ENCODE results near the gene CUL2.

CUL2 gene

GRCh38 chr10:35090162-35090954, at the start of gene CUL2:
Gene CUL2 (minus strand): TSS chr10:35090341. CDS start chr10:35071317, 19,024 bp downstream.
- H3K36me3 ChIP-seq (ENCODE audit: control insufficient read depth, insufficient read depth, low read length), result no peaks in the 10 kb centered on the region
- H3K27me3 ChIP-seq (ENCODE audit: control insufficient read depth, insufficient read depth, low read length), result no peaks in the 10 kb centered on the region

GRCh38 chr10:35136263-35136815, 46.2 kb upstream of the CUL2 start:
- H3K4me3 ChIP-seq (ENCODE audit: low read length), result no peak overlapping the region
- no peaks in the 10 kb centered on the region for H3K36me3 ChIP-seq (ENCODE audit: control insufficient read depth, insufficient read depth, low read length)
- H3K9me3 ChIP-seq (ENCODE audit: control insufficient read depth, low read length), result no peaks in the 10 kb centered on the region
- no peaks in the 10 kb centered on the region for H3K4me1 ChIP-seq (ENCODE audit: control insufficient read depth, insufficient read depth, low read length)
- no peaks in the 10 kb centered on the region for H3K27me3 ChIP-seq (ENCODE audit: control insufficient read depth, insufficient read depth, low read length)
- H3K9ac ChIP-seq (ENCODE audit: low read length), result no peak overlapping the region

More at GRCh38 chr10:35090162-35090954, at the start of gene CUL2:
- Histone ChIP-seq H3K9ac (ENCODE audit: low read length) (peak within 1 kb of the TSS; percentile 88), H3K9me3 (ENCODE audit: control insufficient read depth, low read length) (no peaks in the 10 kb centered on the region), H3K4me1 (ENCODE audit: control insufficient read depth, insufficient read depth, low read length) (peaks cover 20% of the 10 kb centered on the region), H3K4me3 (ENCODE audit: low read length) (peak within 1 kb of the TSS; percentile 67)

GRCh38 chr10:35135861-35136260, 45.7 kb upstream of the CUL2 start:
- Histone ChIP-seq H3K27me3 (ENCODE audit: control insufficient read depth, insufficient read depth, low read length) (no peaks in the 10 kb centered on the region), H3K4me3 (ENCODE audit: low read length) (no peak overlapping the region), H3K9ac (ENCODE audit: low read length) (no peak overlapping the region), H3K9me3 (ENCODE audit: control insufficient read depth, low read length) (no peaks in the 10 kb centered on the region), H3K4me1 (ENCODE audit: control insufficient read depth, insufficient read depth, low read length) (no peaks in the 10 kb centered on the region), H3K36me3 (ENCODE audit: control insufficient read depth, insufficient read depth, low read length) (no peaks in the 10 kb centered on the region)

- H3K36me3 ChIP-seq (ENCODE audit: control insufficient read depth, insufficient read depth, low read length), result no peaks in the 10 kb centered on the region
These were observed 43.4 kb upstream of the CUL2 start for GRCh38 chr10:35133586-35133985.

GRCh38 chr10:35132727-35133126, 42.6 kb upstream of the CUL2 start:
- no peaks in the 10 kb centered on the region for H3K27me3 ChIP-seq (ENCODE audit: control insufficient read depth, insufficient read depth, low read length)
- H3K9me3 ChIP-seq (ENCODE audit: control insufficient read depth, low read length), result no peaks in the 10 kb centered on the region
- H3K9ac ChIP-seq (ENCODE audit: low read length), result no peak overlapping the region
- no peaks in the 10 kb centered on the region for H3K36me3 ChIP-seq (ENCODE audit: control insufficient read depth, insufficient read depth, low read length)
- peaks cover 4% of the 10 kb centered on the region for H3K4me1 ChIP-seq (ENCODE audit: control insufficient read depth, insufficient read depth, low read length)
- no peak overlapping the region for H3K4me3 ChIP-seq (ENCODE audit: low read length)

More at GRCh38 chr10:35133586-35133985, 43.4 kb upstream of the CUL2 start:
- no peaks in the 10 kb centered on the region for H3K4me1 ChIP-seq (ENCODE audit: control insufficient read depth, insufficient read depth, low read length)
- H3K9me3 ChIP-seq (ENCODE audit: control insufficient read depth, low read length), result no peaks in the 10 kb centered on the region
- H3K4me3 ChIP-seq (ENCODE audit: low read length), result no peak overlapping the region
- no peaks in the 10 kb centered on the region for H3K27me3 ChIP-seq (ENCODE audit: control insufficient read depth, insufficient read depth, low read length)
- no peak overlapping the region for H3K9ac ChIP-seq (ENCODE audit: low read length)

GRCh38 chr10:35130663-35131062, 40.5 kb upstream of the CUL2 start:
- H3K9me3 ChIP-seq (ENCODE audit: control insufficient read depth, low read length), result no peaks in the 10 kb centered on the region
- H3K9ac ChIP-seq (ENCODE audit: low read length), result no peak overlapping the region
- H3K36me3 ChIP-seq (ENCODE audit: control insufficient read depth, insufficient read depth, low read length), result no peaks in the 10 kb centered on the region
- H3K4me1 ChIP-seq (ENCODE audit: control insufficient read depth, insufficient read depth, low read length), result peaks cover 9% of the 10 kb centered on the region
- H3K27me3 ChIP-seq (ENCODE audit: control insufficient read depth, insufficient read depth, low read length), result no peaks in the 10 kb centered on the region
- no peak overlapping the region for H3K4me3 ChIP-seq (ENCODE audit: low read length)

GRCh38 chr10:35129185-35129674, 39.1 kb upstream of the CUL2 start:
- peaks cover 9% of the 10 kb centered on the region for H3K4me1 ChIP-seq (ENCODE audit: control insufficient read depth, insufficient read depth, low read length)
- no peaks in the 10 kb centered on the region for H3K36me3 ChIP-seq (ENCODE audit: control insufficient read depth, insufficient read depth, low read length)
- H3K4me3 ChIP-seq (ENCODE audit: low read length), result no peak overlapping the region
- no peak overlapping the region for H3K9ac ChIP-seq (ENCODE audit: low read length)
- H3K9me3 ChIP-seq (ENCODE audit: control insufficient read depth, low read length), result no peaks in the 10 kb centered on the region
- H3K27me3 ChIP-seq (ENCODE audit: control insufficient read depth, insufficient read depth, low read length), result no peaks in the 10 kb centered on the region

- Histone ChIP-seq H3K27me3 (ENCODE audit: control insufficient read depth, insufficient read depth, low read length) (no peaks in the 10 kb centered on the region), H3K9ac (ENCODE audit: low read length) (peak overlapping the region; percentile 99), H3K36me3 (ENCODE audit: control insufficient read depth, insufficient read depth, low read length) (no peaks in the 10 kb centered on the region), H3K4me1 (ENCODE audit: control insufficient read depth, insufficient read depth, low read length) (peaks cover 9% of the 10 kb centered on the region), H3K9me3 (ENCODE audit: control insufficient read depth, low read length) (no peaks in the 10 kb centered on the region), H3K4me3 (ENCODE audit: low read length) (peak overlapping the region; percentile 45)
These were observed 37.2 kb upstream of the CUL2 start for GRCh38 chr10:35127289-35127891.

GRCh38 chr10:35126530-35127288, 36.6 kb upstream of the CUL2 start, which contains the start of gene CREM:
Gene CREM (plus strand): TSS chr10:35126846. CDS start chr10:35137836, 10,990 bp downstream.
- no peaks in the 10 kb centered on the region for H3K9me3 ChIP-seq (ENCODE audit: control insufficient read depth, low read length)
- H3K27me3 ChIP-seq (ENCODE audit: control insufficient read depth, insufficient read depth, low read length), result no peaks in the 10 kb centered on the region
- peak within 1 kb of the TSS; percentile 99 for H3K9ac ChIP-seq (ENCODE audit: low read length)
- H3K36me3 ChIP-seq (ENCODE audit: control insufficient read depth, insufficient read depth, low read length), result no peaks in the 10 kb centered on the region
- H3K4me1 ChIP-seq (ENCODE audit: control insufficient read depth, insufficient read depth, low read length), result peaks cover 9% of the 10 kb centered on the region
- H3K4me3 ChIP-seq (ENCODE audit: low read length), result peak within 1 kb of the TSS; percentile 64

- H3K27me3 ChIP-seq (ENCODE audit: control insufficient read depth, insufficient read depth, low read length), result no peaks in the 10 kb centered on the region
- H3K9me3 ChIP-seq (ENCODE audit: control insufficient read depth, low read length), result no peaks in the 10 kb centered on the region
- H3K36me3 ChIP-seq (ENCODE audit: control insufficient read depth, insufficient read depth, low read length), result no peaks in the 10 kb centered on the region
- peak overlapping the region; percentile 63 for H3K9ac ChIP-seq (ENCODE audit: low read length)
- peaks cover 9% of the 10 kb centered on the region for H3K4me1 ChIP-seq (ENCODE audit: control insufficient read depth, insufficient read depth, low read length)
- peak overlapping the region; percentile 64 for H3K4me3 ChIP-seq (ENCODE audit: low read length)
These were observed 36.0 kb upstream of the CUL2 start for GRCh38 chr10:35126062-35126529.

GRCh38 chr10:35124540-35124939, 34.4 kb upstream of the CUL2 start:
- Histone ChIP-seq H3K9ac (ENCODE audit: low read length) (no peak overlapping the region), H3K9me3 (ENCODE audit: control insufficient read depth, low read length) (no peaks in the 10 kb centered on the region), H3K4me3 (ENCODE audit: low read length) (no peak overlapping the region), H3K27me3 (ENCODE audit: control insufficient read depth, insufficient read depth, low read length) (no peaks in the 10 kb centered on the region), H3K36me3 (ENCODE audit: control insufficient read depth, insufficient read depth, low read length) (no peaks in the 10 kb centered on the region), H3K4me1 (ENCODE audit: control insufficient read depth, insufficient read depth, low read length) (peaks cover 9% of the 10 kb centered on the region)
